ENCODE measurements around the gene TRAPPC12.

The TRAPPC12 gene

GRCh38 chr2:3457524-3458395 is 78.3 kb downstream of the TRAPPC12 start:
- DNase-seq: no peak

- no peak for DNase-seq
Observed at GRCh38 chr2:3458396-3459184, 79.1 kb downstream of the TRAPPC12 start.

GRCh38 chr2:3459185-3460015 is 79.9 kb downstream of the TRAPPC12 start:
- peak; percentile 23 for DNase-seq

- DNase-seq: no peak
Observed at GRCh38 chr2:3460156-3460555, 80.7 kb downstream of the TRAPPC12 start.

- peak; percentile 18 for DNase-seq
Observed at GRCh38 chr2:3460831-3461800, 81.6 kb downstream of the TRAPPC12 start.

GRCh38 chr2:3461801-3462492 is 82.5 kb downstream of the TRAPPC12 start:
- DNase-seq: peak; percentile 55

GRCh38 chr2:3462493-3463104 is 83.1 kb downstream of the TRAPPC12 start:
- no peak for DNase-seq

GRCh38 chr2:3463186-3463835 is 83.8 kb downstream of the TRAPPC12 start:
- no peak for DNase-seq

- DNase-seq: no peak
Observed at GRCh38 chr2:3463944-3464343, 84.5 kb downstream of the TRAPPC12 start.

GRCh38 chr2:3464401-3465005 is 85.0 kb downstream of the TRAPPC12 start:
- no peak for DNase-seq

GRCh38 chr2:3465328-3465727 is 85.8 kb downstream of the TRAPPC12 start:
- DNase-seq: no peak

GRCh38 chr2:3465844-3466481 is 86.5 kb downstream of the TRAPPC12 start:
- DNase-seq: no peak

GRCh38 chr2:3466482-3466863 is 87.0 kb downstream of the TRAPPC12 start:
- DNase-seq: no peak

GRCh38 chr2:3466966-3467365 is 87.5 kb downstream of the TRAPPC12 start:
- no peak for DNase-seq

- DNase-seq: no peak
Observed at GRCh38 chr2:3467654-3468053, 88.2 kb downstream of the TRAPPC12 start.

GRCh38 chr2:3468296-3468988 is 88.9 kb downstream of the TRAPPC12 start:
- DNase-seq: no peak

GRCh38 chr2:3469486-3469885 is 90.0 kb downstream of the TRAPPC12 start:
- no peak for DNase-seq

GRCh38 chr2:3470166-3470651 is 90.7 kb downstream of the TRAPPC12 start:
- DNase-seq: no peak
